ENCODE results near the gene ZNF689. TPM values are rescaled to one million over a fixed set of nuclear protein-coding genes. Genes with fewer than 3 reads are reported as not detected.

The ZNF689 gene
- total and polyA plus RNA-seq, 2 of the 13 experiments (the other 11 are each of a cell fraction or from before 2014, with no cell fraction given): 9.7 to 19.5 TPM

- TF ChIP-seq, protein P1, sequence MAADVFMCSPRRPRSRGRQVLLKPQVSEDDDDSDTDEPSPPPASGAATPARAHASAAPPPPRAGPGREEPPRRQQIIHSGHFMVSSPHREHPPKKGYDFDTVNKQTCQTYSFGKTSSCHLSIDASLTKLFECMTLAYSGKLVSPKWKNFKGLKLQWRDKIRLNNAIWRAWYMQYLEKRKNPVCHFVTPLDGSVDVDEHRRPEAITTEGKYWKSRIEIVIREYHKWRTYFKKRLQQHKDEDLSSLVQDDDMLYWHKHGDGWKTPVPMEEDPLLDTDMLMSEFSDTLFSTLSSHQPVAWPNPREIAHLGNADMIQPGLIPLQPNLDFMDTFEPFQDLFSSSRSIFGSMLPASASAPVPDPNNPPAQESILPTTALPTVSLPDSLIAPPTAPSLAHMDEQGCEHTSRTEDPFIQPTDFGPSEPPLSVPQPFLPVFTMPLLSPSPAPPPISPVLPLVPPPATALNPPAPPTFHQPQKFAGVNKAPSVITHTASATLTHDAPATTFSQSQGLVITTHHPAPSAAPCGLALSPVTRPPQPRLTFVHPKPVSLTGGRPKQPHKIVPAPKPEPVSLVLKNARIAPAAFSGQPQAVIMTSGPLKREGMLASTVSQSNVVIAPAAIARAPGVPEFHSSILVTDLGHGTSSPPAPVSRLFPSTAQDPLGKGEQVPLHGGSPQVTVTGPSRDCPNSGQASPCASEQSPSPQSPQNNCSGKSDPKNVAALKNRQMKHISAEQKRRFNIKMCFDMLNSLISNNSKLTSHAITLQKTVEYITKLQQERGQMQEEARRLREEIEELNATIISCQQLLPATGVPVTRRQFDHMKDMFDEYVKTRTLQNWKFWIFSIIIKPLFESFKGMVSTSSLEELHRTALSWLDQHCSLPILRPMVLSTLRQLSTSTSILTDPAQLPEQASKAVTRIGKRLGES (CRISPR knock-in tag; IDR thresholded peaks at IDR 0.05; ENCODE audit: borderline replicate concordance): no peak
- TF ChIP-seq PRPF4 (IDR thresholded peaks at IDR 0.05; ENCODE audit: low read depth, low read length, poor library complexity, severe bottlenecking) (no peak), ATF2 (CRISPR knock-in tag; IDR thresholded peaks at IDR 0.05) (peak; percentile 31; the same call in 1 of the 2 replicates), MAFG (CRISPR knock-in tag; IDR thresholded peaks at IDR 0.05) (no peak), ZNF768 (CRISPR knock-in tag; IDR thresholded peaks at IDR 0.05) (peak; percentile 31), RFXAP (CRISPR knock-in tag; IDR thresholded peaks at IDR 0.05; ENCODE audit: borderline replicate concordance) (peak; percentile 61), ZFP36L2 (CRISPR knock-in tag; IDR thresholded peaks at IDR 0.05) (no peak), MXD3 (CRISPR knock-in tag; IDR thresholded peaks at IDR 0.05) (peak; percentile 76; the same call in 1 of the 2 replicates), ZC3H4 (CRISPR knock-in tag; IDR thresholded peaks at IDR 0.05; ENCODE audit: borderline replicate concordance) (no peak; the same call in 1 of the 2 replicates), ZBTB43 (CRISPR knock-in tag; conservative IDR thresholded peaks at IDR 0.05) (no peak), RNF2 (conservative IDR thresholded peaks at IDR 0.05; ENCODE audit: low read depth) (no peak), HOXA9 (CRISPR knock-in tag; IDR thresholded peaks at IDR 0.05; ENCODE audit: borderline replicate concordance) (no peak), HNRNPL (IDR thresholded peaks at IDR 0.05; ENCODE audit: low read depth, low read length) (0 out of 2 replicates have a peak, but pooled peaks have one; percentile 67), ARNTL (CRISPR knock-in tag; IDR thresholded peaks at IDR 0.05) (no peak)
- TF ChIP-seq, protein P2, sequence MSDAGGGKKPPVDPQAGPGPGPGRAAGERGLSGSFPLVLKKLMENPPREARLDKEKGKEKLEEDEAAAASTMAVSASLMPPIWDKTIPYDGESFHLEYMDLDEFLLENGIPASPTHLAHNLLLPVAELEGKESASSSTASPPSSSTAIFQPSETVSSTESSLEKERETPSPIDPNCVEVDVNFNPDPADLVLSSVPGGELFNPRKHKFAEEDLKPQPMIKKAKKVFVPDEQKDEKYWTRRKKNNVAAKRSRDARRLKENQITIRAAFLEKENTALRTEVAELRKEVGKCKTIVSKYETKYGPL (CRISPR knock-in tag; IDR thresholded peaks at IDR 0.05): no peak
- TF ChIP-seq, protein P3, sequence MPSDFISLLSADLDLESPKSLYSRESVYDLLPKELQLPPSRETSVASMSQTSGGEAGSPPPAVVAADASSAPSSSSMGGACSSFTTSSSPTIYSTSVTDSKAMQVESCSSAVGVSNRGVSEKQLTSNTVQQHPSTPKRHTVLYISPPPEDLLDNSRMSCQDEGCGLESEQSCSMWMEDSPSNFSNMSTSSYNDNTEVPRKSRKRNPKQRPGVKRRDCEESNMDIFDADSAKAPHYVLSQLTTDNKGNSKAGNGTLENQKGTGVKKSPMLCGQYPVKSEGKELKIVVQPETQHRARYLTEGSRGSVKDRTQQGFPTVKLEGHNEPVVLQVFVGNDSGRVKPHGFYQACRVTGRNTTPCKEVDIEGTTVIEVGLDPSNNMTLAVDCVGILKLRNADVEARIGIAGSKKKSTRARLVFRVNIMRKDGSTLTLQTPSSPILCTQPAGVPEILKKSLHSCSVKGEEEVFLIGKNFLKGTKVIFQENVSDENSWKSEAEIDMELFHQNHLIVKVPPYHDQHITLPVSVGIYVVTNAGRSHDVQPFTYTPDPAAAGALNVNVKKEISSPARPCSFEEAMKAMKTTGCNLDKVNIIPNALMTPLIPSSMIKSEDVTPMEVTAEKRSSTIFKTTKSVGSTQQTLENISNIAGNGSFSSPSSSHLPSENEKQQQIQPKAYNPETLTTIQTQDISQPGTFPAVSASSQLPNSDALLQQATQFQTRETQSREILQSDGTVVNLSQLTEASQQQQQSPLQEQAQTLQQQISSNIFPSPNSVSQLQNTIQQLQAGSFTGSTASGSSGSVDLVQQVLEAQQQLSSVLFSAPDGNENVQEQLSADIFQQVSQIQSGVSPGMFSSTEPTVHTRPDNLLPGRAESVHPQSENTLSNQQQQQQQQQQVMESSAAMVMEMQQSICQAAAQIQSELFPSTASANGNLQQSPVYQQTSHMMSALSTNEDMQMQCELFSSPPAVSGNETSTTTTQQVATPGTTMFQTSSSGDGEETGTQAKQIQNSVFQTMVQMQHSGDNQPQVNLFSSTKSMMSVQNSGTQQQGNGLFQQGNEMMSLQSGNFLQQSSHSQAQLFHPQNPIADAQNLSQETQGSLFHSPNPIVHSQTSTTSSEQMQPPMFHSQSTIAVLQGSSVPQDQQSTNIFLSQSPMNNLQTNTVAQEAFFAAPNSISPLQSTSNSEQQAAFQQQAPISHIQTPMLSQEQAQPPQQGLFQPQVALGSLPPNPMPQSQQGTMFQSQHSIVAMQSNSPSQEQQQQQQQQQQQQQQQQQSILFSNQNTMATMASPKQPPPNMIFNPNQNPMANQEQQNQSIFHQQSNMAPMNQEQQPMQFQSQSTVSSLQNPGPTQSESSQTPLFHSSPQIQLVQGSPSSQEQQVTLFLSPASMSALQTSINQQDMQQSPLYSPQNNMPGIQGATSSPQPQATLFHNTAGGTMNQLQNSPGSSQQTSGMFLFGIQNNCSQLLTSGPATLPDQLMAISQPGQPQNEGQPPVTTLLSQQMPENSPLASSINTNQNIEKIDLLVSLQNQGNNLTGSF (CRISPR knock-in tag; IDR thresholded peaks at IDR 0.05): peak; percentile 61; the same call in 1 of the 2 replicates
Observed at GRCh38 chr16:30651124-30652004, 41.2 kb upstream of the ZNF689 start (continued).

Data from HepG2 (cell line).